ENCODE measurements around the gene RNF121. TPM values are rescaled to one million over a fixed set of nuclear protein-coding genes. Genes with fewer than 3 reads are reported as not detected.

The RNF121 gene
- total RNA-seq, 4 donors from 2014 or later, result 13.1 to 25.8 (median 21.5) TPM

- WGBS, 2 donors (ENCODE audit: low coverage in 1 of 2), result 79 to 87% methylated on average over 3 to 4 of the region's 4 CpGs
- no peak for TF ChIP-seq EP300 (IDR thresholded peaks at IDR 0.05)
- TF ChIP-seq POLR2AphosphoS5 (IDR thresholded peaks at IDR 0.05), result no peak
- ATAC-seq, result no peak
- no peaks in the 10 kb centered on the region for H3K27me3 ChIP-seq
- no peak overlapping the region for H3K4me3 ChIP-seq
- no peak overlapping the region for H3K27ac ChIP-seq
- peaks cover 10 to 69% (median 21%) of the 10 kb centered on the region in 3 donors for H3K4me1 ChIP-seq
- H3K36me3 ChIP-seq, result no peaks in the 10 kb centered on the region
- H3K9me3 ChIP-seq, result no peaks in the 10 kb centered on the region
These were observed 4.5 kb downstream of the RNF121 start for GRCh38 chr11:71933141-71933933.

- H3K27me3 ChIP-seq, result no peaks in the 10 kb centered on the region
- H3K4me1 ChIP-seq, result peaks cover 10 to 73% (median 21%) of the 10 kb centered on the region in 3 donors
- 39 to 47% methylated on average over 2 of the region's 2 CpGs for WGBS, 2 donors (ENCODE audit: low coverage in 1 of 2)
- H3K36me3 ChIP-seq, result no peaks in the 10 kb centered on the region
- peak overlapping the region in 1 of 4 donors; percentile 5 for H3K27ac ChIP-seq
- TF ChIP-seq EP300 (IDR thresholded peaks at IDR 0.05) (no peak), CTCF (IDR thresholded peaks at IDR 0.05) (no peak), POLR2AphosphoS5 (IDR thresholded peaks at IDR 0.05) (no peak), POLR2A (IDR thresholded peaks at IDR 0.05) (no peak)
- H3K9me3 ChIP-seq, result no peaks in the 10 kb centered on the region
- H3K4me3 ChIP-seq, result no peak overlapping the region
- no peak for ATAC-seq
These were observed 5.4 kb downstream of the RNF121 start for GRCh38 chr11:71934213-71934612.

GRCh38 chr11:71935338-71935925 is 6.6 kb downstream of the RNF121 start:
- no peak overlapping the region for H3K27ac ChIP-seq
- H3K4me1 ChIP-seq, result peaks cover 3 to 69% (median 10%) of the 10 kb centered on the region in 3 donors
- no peak overlapping the region for H3K4me3 ChIP-seq
- 82 to 88% methylated on average over 4 of the region's 4 CpGs for WGBS, 2 donors (ENCODE audit: low coverage in 1 of 2)
- H3K27me3 ChIP-seq, result no peaks in the 10 kb centered on the region
- TF ChIP-seq POLR2AphosphoS5 (IDR thresholded peaks at IDR 0.05), result no peak
- no peak for TF ChIP-seq POLR2A (IDR thresholded peaks at IDR 0.05)
- TF ChIP-seq EP300 (IDR thresholded peaks at IDR 0.05), result no peak
- no peak for TF ChIP-seq CTCF (IDR thresholded peaks at IDR 0.05)
- no peak for ATAC-seq
- H3K9me3 ChIP-seq, result no peaks in the 10 kb centered on the region
- no peaks in the 10 kb centered on the region for H3K36me3 ChIP-seq

- no peak overlapping the region for H3K4me3 ChIP-seq
- no peak for ATAC-seq
- WGBS, 2 donors (ENCODE audit: low coverage in 1 of 2), result 40 to 60% methylated on average over 5 of the region's 5 CpGs
These were observed 8.0 kb downstream of the RNF121 start for GRCh38 chr11:71936825-71937224.

More at GRCh38 chr11:71936825-71937224, 8.0 kb downstream of the RNF121 start:
- H3K36me3 ChIP-seq, result no peaks in the 10 kb centered on the region
- H3K27me3 ChIP-seq, result no peaks in the 10 kb centered on the region
- H3K9me3 ChIP-seq, result no peaks in the 10 kb centered on the region
- H3K27ac ChIP-seq, result peak overlapping the region in 1 of 4 donors; percentile 68
- H3K4me1 ChIP-seq, result peaks cover 3 to 56% (median 6%) of the 10 kb centered on the region in 3 donors
- TF ChIP-seq CTCF (IDR thresholded peaks at IDR 0.05), result no peak
- no peak for TF ChIP-seq POLR2A (IDR thresholded peaks at IDR 0.05)
- no peak for TF ChIP-seq EP300 (IDR thresholded peaks at IDR 0.05)
